K562 (cell line): ENCODE measurements around the gene CMIP. TPM values are rescaled to one million over a fixed set of nuclear protein-coding genes. Genes with fewer than 3 reads are reported as not detected.

Source experiments
- ARID2 ChIP-seq: fragments of 450-650 bp; IDR thresholded peaks from 2 replicates; pipeline ENCODE4 v1.6.1; 2017; ENCODE audit warnings: antibody characterized with exemption, mild to moderate bottlenecking
- ATF3 ChIP-seq, 2 experiments: fragments of 450-650 bp in 1 of 2; sonication (generic) in 1 of 2; formaldehyde crosslinking in 1 of 2; IDR thresholded peaks in 1 of 2; conservative IDR thresholded peaks in 1 of 2; 2 replicates each; pipeline versions ENCODE4 v1.6.1 to v1.8.1; 2016 to 2023; ENCODE audit warnings: mild to moderate bottlenecking in 2 of 2, moderate library complexity in 2 of 2, inconsistent platforms in 1 of 2, missing genetic modification reagents in 1 of 2
- CBFB ChIP-seq: sonication (generic); formaldehyde crosslinking; IDR thresholded peaks from 2 replicates; pipeline ENCODE4 v1.4.0; 2020; ENCODE audit warnings: mild to moderate bottlenecking, missing genetic modification reagents
- CBX3 ChIP-seq, 2 experiments: IDR thresholded peaks; 1 replicate in 1 of 2; 2 replicates in 1 of 2; pipeline ENCODE4 v1.6.1; 2012; ENCODE audit warnings: inconsistent platforms in 2 of 2, low read length in 2 of 2, borderline replicate concordance in 1 of 2, control low read depth in 1 of 2
- CBX5 ChIP-seq: IDR thresholded peaks from 2 replicates; pipeline ENCODE4 v1.6.1; 2014; ENCODE audit warnings: low read depth, borderline replicate concordance
- CTCFL ChIP-seq: IDR thresholded peaks from 2 replicates; pipeline ENCODE4 v1.6.1; 2011; ENCODE audit warnings: borderline replicate concordance, low read depth, mild to moderate bottlenecking, moderate library complexity, low read length; ENCODE audit not compliant: insufficient read depth, poor library complexity, severe bottlenecking
- DPF2 ChIP-seq: fragments of 450-650 bp; IDR thresholded peaks from 2 replicates; pipeline ENCODE4 v1.6.1; 2016
- EHMT2 ChIP-seq: fragments of 450-650 bp; IDR thresholded peaks from 2 replicates; pipeline ENCODE4 v1.6.1; 2018; ENCODE audit warnings: antibody characterized with exemption
- EP400 ChIP-seq: fragments of 450-650 bp; IDR thresholded peaks from 2 replicates; pipeline ENCODE4 v1.6.1; 2017; ENCODE audit warnings: antibody characterized with exemption, mild to moderate bottlenecking, moderate library complexity
- GTF2A2 ChIP-seq: IDR thresholded peaks from 2 replicates; pipeline ENCODE4 v1.6.1; 2016; ENCODE audit warnings: mild to moderate bottlenecking, missing genetic modification characterization, missing compliant biosample characterization
- HNRNPL ChIP-seq: fragments of 200-400 bp; formaldehyde crosslinking; IDR thresholded peaks from 2 replicates; pipeline ENCODE4 v1.6.1; 2017; ENCODE audit warnings: low read depth, mild to moderate bottlenecking, low read length
- ILF3 ChIP-seq: fragments of 450-650 bp; IDR thresholded peaks from 2 replicates; pipeline ENCODE4 v1.6.1; 2018; ENCODE audit warnings: antibody characterized with exemption, mild to moderate bottlenecking, moderate library complexity, borderline replicate concordance
- NFE2L1 ChIP-seq: fragments of 450-650 bp; IDR thresholded peaks from 2 replicates; pipeline ENCODE4 v1.6.1; 2016; ENCODE audit warnings: missing genetic modification characterization, low read depth, mild to moderate bottlenecking, missing compliant biosample characterization, moderate library complexity, borderline replicate concordance
- PCBP1 ChIP-seq: fragments of 200-400 bp; formaldehyde crosslinking; IDR thresholded peaks from 2 replicates; pipeline ENCODE4 v1.6.1; 2018; ENCODE audit warnings: mild to moderate bottlenecking, low read depth, low read length; ENCODE audit not compliant: poor library complexity, severe bottlenecking
- POU5F1 ChIP-seq: fragments of 150-350 bp; IDR thresholded peaks from 2 replicates; pipeline ENCODE4 v1.6.1; 2014; ENCODE audit warnings: borderline replicate concordance, low read length, low read depth, mild to moderate bottlenecking; ENCODE audit not compliant: partially characterized antibody
- RB1 ChIP-seq: fragments of 450-650 bp; IDR thresholded peaks from 2 replicates; pipeline ENCODE4 v1.6.1; 2017; ENCODE audit warnings: low read depth, mild to moderate bottlenecking
- RBM34 ChIP-seq: fragments of 200-400 bp; formaldehyde crosslinking; IDR thresholded peaks from 2 replicates; pipeline ENCODE4 v1.6.1; 2018; ENCODE audit warnings: low read length, borderline replicate concordance; ENCODE audit not compliant: insufficient read depth
- SMARCA4 ChIP-seq: fragments of 450-650 bp; IDR thresholded peaks from 2 replicates; pipeline ENCODE4 v1.6.1; 2016
- STAG1 ChIP-seq: sonication (generic); formaldehyde crosslinking; IDR thresholded peaks from 2 replicates; pipeline ENCODE4 v1.5.0; 2020; ENCODE audit warnings: missing genetic modification reagents, borderline replicate concordance
- STAT5B ChIP-seq: fragments of 250-450 bp; sonication (Bioruptor Pico); IDR thresholded peaks from 2 replicates; pipeline ENCODE4 v1.8.0; 2021; ENCODE audit warnings: mild to moderate bottlenecking, inconsistent platforms
- USF1 ChIP-seq: sonication (generic); formaldehyde crosslinking; IDR thresholded peaks from 2 replicates; pipeline ENCODE4 v1.9.0; 2022; ENCODE audit warnings: mild to moderate bottlenecking, missing genetic modification reagents
- ZFX ChIP-seq: sonication (generic); formaldehyde crosslinking; IDR thresholded peaks from 2 replicates; pipeline ENCODE4 v1.8.0; 2022; ENCODE audit warnings: mild to moderate bottlenecking, missing genetic modification reagents, moderate library complexity
- ZNF133 ChIP-seq: fragments of 250-450 bp; sonication (Bioruptor Pico); IDR thresholded peaks from 2 replicates; pipeline ENCODE4 v1.4.0; 2020; ENCODE audit warnings: mild to moderate bottlenecking
- ZNF217 ChIP-seq: sonication (generic); formaldehyde crosslinking; IDR thresholded peaks from 2 replicates; pipeline ENCODE4 v1.8.0; 2022; ENCODE audit warnings: mild to moderate bottlenecking, missing genetic modification reagents
- ZNF232 ChIP-seq: sonication (generic); formaldehyde crosslinking; IDR thresholded peaks from 2 replicates; pipeline ENCODE4 v1.8.0; 2022; ENCODE audit warnings: mild to moderate bottlenecking, missing genetic modification reagents
- ZNF354B ChIP-seq: fragments of 250-450 bp; sonication (Bioruptor Pico); IDR thresholded peaks from 2 replicates; pipeline ENCODE4 v1.4.0; 2020
- ZNF444 ChIP-seq: fragments of 250-450 bp; sonication (Bioruptor Pico); IDR thresholded peaks from 2 replicates; pipeline ENCODE4 v1.4.0; 2020; ENCODE audit warnings: mild to moderate bottlenecking, moderate library complexity
- polyA plus RNA-seq, 8 experiments: library from polyadenylated mRNA; depleted of rRNA in 4 of 8; stranded (reverse) in 5 of 8; unstranded in 3 of 8; fragments of >200 nt; fragmentation: Nextera tagmentation in 2 of 8; fragmentation: Illumina TruSeq in 1 of 8; extraction: Ambion mirVana in 2 of 8; extraction: Trizol in 1 of 8; gene quantifications; 2 replicates each; pipeline versions ENCODE4 v1.2.1 to v1.2.3, GENCODE V29; 2011 to 2014; ENCODE audit warnings: inconsistent platforms in 1 of 8, missing spikeins in 1 of 8
- total RNA-seq, 7 experiments: library from RNA; depleted of rRNA in 6 of 7; stranded (reverse); fragments of >200 nt in 6 of 7; fragmentation: Illumina TruSeq in 2 of 7; extraction: Trizol in 2 of 7; gene quantifications; 2 replicates each; pipeline versions ENCODE4 v1.2.1 to v1.2.3, GENCODE V29; 2011 to 2021; ENCODE audit warnings: low replicate concordance in 1 of 7

The CMIP gene
- total and polyA plus RNA-seq, 9 of the 15 experiments (the other 6 are each of a cell fraction or from before 2014, with no cell fraction given), result 0.94 to 82.5 (median 10.3) TPM

- no peak for TF ChIP-seq ZFX (CRISPR knock-in tag)
- no peak for TF ChIP-seq STAT5B (CRISPR knock-in tag)
- peak in 1 of 2 experiments; percentile 57; a peak in 1 of 3 replicates for TF ChIP-seq CBX3 (IDR thresholded peaks at IDR 0.05; ENCODE audit: borderline replicate concordance in 1 of 2, low read length in 2 of 2)
- TF ChIP-seq ARID2, result no peak
- peak; percentile 80 for TF ChIP-seq DPF2
- peak; percentile 29; the same call in 1 of the 2 replicates for TF ChIP-seq EP400
- no peak for TF ChIP-seq ILF3
- TF ChIP-seq ZNF133 (CRISPR knock-in tag), result no peak
- no peak for TF ChIP-seq PCBP1
- no peak for TF ChIP-seq CBFB (CRISPR knock-in tag)
- TF ChIP-seq ZNF232 (CRISPR knock-in tag), result no peak
- peak; percentile 74; the same call in 1 of the 2 replicates for TF ChIP-seq ZNF444 (CRISPR knock-in tag)
- TF ChIP-seq RBM34, result no peak
- 0 out of 2 replicates have a peak, but pooled peaks have one; percentile 26 for TF ChIP-seq CBX5
- no peak for TF ChIP-seq CTCFL
- peak; percentile 44; the same call in 1 of the 2 replicates for TF ChIP-seq ZNF354B (CRISPR knock-in tag)
- no peak for TF ChIP-seq RB1
- TF ChIP-seq EHMT2, result peak; percentile 15; the same call in 1 of the 2 replicates
- no peak for TF ChIP-seq POU5F1
- TF ChIP-seq USF1 (CRISPR knock-in tag), result no peak
- TF ChIP-seq HNRNPL, result peak; percentile 87; the same call in 1 of the 2 replicates
- no peak for TF ChIP-seq NFE2L1 (tag)
- no peak for TF ChIP-seq GTF2A2 (tag)
- no peak for TF ChIP-seq STAG1 (CRISPR knock-in tag)
- peak; percentile 82 for TF ChIP-seq SMARCA4
- no peak for TF ChIP-seq ATF3 (IDR thresholded peaks at IDR 0.05)
- 0 out of 2 replicates have a peak, but pooled peaks have one; percentile 44 for TF ChIP-seq ATF3 (CRISPR knock-in tag; conservative IDR thresholded peaks at IDR 0.05)
- TF ChIP-seq ZNF217, result no peak
Measured at GRCh38 chr16:81481207-81481821, 36.7 kb downstream of the CMIP start (continued).
